WI38 (cell line): ENCODE results near the gene STK24.
"Not testable (repeated sequence)": the region's sequence is repeated elsewhere in the genome, so short reads cannot be mapped to it uniquely, and the experiment has no call there.

Experiments
- H3K4me3 ChIP-seq: 2 replicates; pipeline ENCODE4 v1.5.1; 2011; ENCODE audit warnings: low read depth, mild to moderate bottlenecking, control low read depth, low read length
- CTCF ChIP-seq: IDR thresholded peaks from 2 replicates; pipeline ENCODE4 v1.5.1; 2012; ENCODE audit warnings: low read depth, mild to moderate bottlenecking, control low read depth, low read length

Gene STK24

GRCh38 chr13:98606296-98606695 is 29.4 kb upstream of the STK24 start:
- no peak overlapping the region for H3K4me3 ChIP-seq
- TF ChIP-seq CTCF: no peak

- no peak for TF ChIP-seq CTCF
- no peak overlapping the region for H3K4me3 ChIP-seq
Measured at GRCh38 chr13:98599502-98600328, 22.8 kb upstream of the STK24 start.

GRCh38 chr13:98598043-98598442 is 21.1 kb upstream of the STK24 start:
- H3K4me3 ChIP-seq: no peak overlapping the region
- 0 out of 2 replicates have a peak, but pooled peaks have one; percentile 5 for TF ChIP-seq CTCF

GRCh38 chr13:98595134-98595533 is 18.2 kb upstream of the STK24 start:
- H3K4me3 ChIP-seq: no peak overlapping the region
- no peak for TF ChIP-seq CTCF

- H3K4me3 ChIP-seq: no peak overlapping the region
- TF ChIP-seq CTCF: no peak
Measured at GRCh38 chr13:98592362-98592732, 15.4 kb upstream of the STK24 start.

GRCh38 chr13:98591721-98592361 is 14.9 kb upstream of the STK24 start:
- H3K4me3 ChIP-seq: no peak overlapping the region
- TF ChIP-seq CTCF: no peak

GRCh38 chr13:98590471-98590870 is 13.6 kb upstream of the STK24 start:
- H3K4me3 ChIP-seq: not testable (repeated sequence)

GRCh38 chr13:98589516-98589915 is 12.6 kb upstream of the STK24 start:
- H3K4me3 ChIP-seq: not testable (repeated sequence)
